HEK293 (cell line): Measurements from ENCODE around the gene NCKAP1.
A peak's percentile ranks its signal among the peaks of the same experiment; 100 is the strongest.

ENCODE experiments used
- CTCF ChIA-PET: fragments of 350-600 bp; formaldehyde crosslinking; extraction: SDS; loops from one replicate; lab custom pipeline; 2021; ENCODE audit warnings: antibody characterized with exemption; lab: Yijun Ruan, JAX
- POLR2A ChIA-PET: fragments of 300-600 bp; formaldehyde crosslinking; extraction: SDS; loops from one replicate; lab custom pipeline; 2020; ENCODE audit warnings: antibody characterized with exemption, inconsistent platforms; lab: Yijun Ruan, JAX
- H3K27ac ChIP-seq: fragments of 200-500 bp; sonication (Bioruptor generic); 2 replicates; pipeline ENCODE4 v1.5.1; 2014; ENCODE audit warnings: low read depth, low read length, control low read depth, inconsistent platforms; ENCODE audit errors: extremely low read depth
- H3K36me3 ChIP-seq, 2 experiments: fragments of 200-500 bp in 1 of 2; sonication (Bioruptor generic) in 1 of 2; 1 replicate in 1 of 2; 2 replicates in 1 of 2; pipeline ENCODE4 v1.5.1; 2014 to 2017; ENCODE audit warnings: inconsistent platforms in 2 of 2, low read length in 2 of 2; ENCODE audit not compliant: control insufficient read depth in 2 of 2, insufficient read depth in 1 of 2
- H3K4me1 ChIP-seq: fragments of 200-500 bp; sonication (Bioruptor generic); 2 replicates; pipeline ENCODE4 v1.5.1; 2014; ENCODE audit warnings: mild to moderate bottlenecking, low read length, inconsistent platforms; ENCODE audit not compliant: control insufficient read depth, insufficient read depth
- H3K4me3 ChIP-seq: 2 replicates; pipeline ENCODE4 v1.5.1; 2011; ENCODE audit warnings: low read depth, mild to moderate bottlenecking, control low read depth, low read length, moderate library complexity
- H3K9me3 ChIP-seq: fragments of 200-500 bp; sonication (Bioruptor generic); 2 replicates; pipeline ENCODE4 v1.5.1; 2014; ENCODE audit warnings: low read depth, low read length, inconsistent platforms; ENCODE audit not compliant: control insufficient read depth, insufficient read depth
- CTCF ChIP-seq: fragments of 450-650 bp; formaldehyde crosslinking; IDR thresholded peaks from 2 replicates; pipeline ENCODE4 v1.5.1; 2016; ENCODE audit warnings: missing biosample characterization, missing genetic modification characterization
- GLIS1 ChIP-seq: fragments of 450-650 bp; formaldehyde crosslinking; IDR thresholded peaks from 2 replicates; pipeline ENCODE4 v1.5.1; 2016; ENCODE audit warnings: missing biosample characterization, missing genetic modification characterization
- SALL2 ChIP-seq: fragments of 450-650 bp; formaldehyde crosslinking; IDR thresholded peaks from 2 replicates; pipeline ENCODE4 v1.5.0; 2017; ENCODE audit warnings: missing biosample characterization, mild to moderate bottlenecking, missing genetic modification characterization, borderline replicate concordance
- SP2 ChIP-seq: fragments of 450-650 bp; formaldehyde crosslinking; IDR thresholded peaks from 2 replicates; pipeline ENCODE4 v1.5.1; 2016; ENCODE audit warnings: missing biosample characterization, missing genetic modification characterization
- SP3 ChIP-seq: fragments of 450-650 bp; formaldehyde crosslinking; IDR thresholded peaks from 2 replicates; pipeline ENCODE4 v1.5.1; 2016; ENCODE audit warnings: missing biosample characterization, missing genetic modification characterization
- YY1 ChIP-seq: fragments of 450-650 bp; formaldehyde crosslinking; IDR thresholded peaks from 2 replicates; pipeline ENCODE4 v1.5.1; 2018; ENCODE audit warnings: missing biosample characterization, missing genetic modification characterization
- ZBTB20 ChIP-seq: fragments of 450-650 bp; formaldehyde crosslinking; IDR thresholded peaks from 2 replicates; pipeline ENCODE4 v1.5.1; 2016; ENCODE audit warnings: missing biosample characterization, missing genetic modification characterization
- ZBTB8A ChIP-seq: fragments of 450-650 bp; formaldehyde crosslinking; IDR thresholded peaks from 2 replicates; pipeline ENCODE4 v1.5.1; 2016; ENCODE audit warnings: missing biosample characterization, missing genetic modification characterization
- ZFP3 ChIP-seq: fragments of 450-650 bp; formaldehyde crosslinking; IDR thresholded peaks from 2 replicates; pipeline ENCODE4 v1.5.1; 2016; ENCODE audit warnings: low read depth, missing biosample characterization, missing genetic modification characterization
- ZFP69B ChIP-seq: fragments of 450-650 bp; formaldehyde crosslinking; IDR thresholded peaks from 2 replicates; pipeline ENCODE4 v1.5.1; 2016; ENCODE audit warnings: missing biosample characterization, missing genetic modification characterization
- ZIC2 ChIP-seq: fragments of 450-650 bp; formaldehyde crosslinking; IDR thresholded peaks from 2 replicates; pipeline ENCODE4 v1.5.1; 2016; ENCODE audit warnings: missing biosample characterization, missing genetic modification characterization
- ZNF335 ChIP-seq: fragments of 450-650 bp; formaldehyde crosslinking; conservative IDR thresholded peaks from 2 replicates; pipeline ENCODE4 v1.5.1; 2016; ENCODE audit warnings: missing biosample characterization, missing genetic modification characterization
- ZNF341 ChIP-seq: fragments of 450-650 bp; formaldehyde crosslinking; IDR thresholded peaks from 2 replicates; pipeline ENCODE4; 2016; ENCODE audit warnings: low read depth, missing biosample characterization, missing genetic modification characterization
- ZNF366 ChIP-seq: fragments of 450-650 bp; formaldehyde crosslinking; conservative IDR thresholded peaks from 2 replicates; pipeline ENCODE4 v1.5.1; 2016; ENCODE audit warnings: missing biosample characterization, missing genetic modification characterization
- ZNF580 ChIP-seq: fragments of 450-650 bp; formaldehyde crosslinking; IDR thresholded peaks from 2 replicates; pipeline ENCODE4 v1.5.1; 2016; ENCODE audit warnings: missing biosample characterization, missing genetic modification characterization
- ZNF626 ChIP-seq: fragments of 450-650 bp; sonication (Bioruptor Pico); formaldehyde crosslinking; IDR thresholded peaks from 2 replicates; pipeline ENCODE4 v1.5.1; 2018; ENCODE audit warnings: missing biosample characterization, missing genetic modification characterization, inconsistent platforms
- ZNF76 ChIP-seq: fragments of 450-650 bp; formaldehyde crosslinking; IDR thresholded peaks from 2 replicates; pipeline ENCODE4; 2016; ENCODE audit warnings: low read depth, missing biosample characterization, missing genetic modification characterization, borderline replicate concordance
- TF ChIP-seq, protein P1 (sequence below): fragments of 450-650 bp; formaldehyde crosslinking; IDR thresholded peaks from 2 replicates; pipeline ENCODE4 v1.5.1; 2016; ENCODE audit warnings: missing biosample characterization, missing genetic modification characterization
- TF ChIP-seq, protein P2 (sequence below): fragments of 450-650 bp; IDR thresholded peaks from 2 replicates; pipeline ENCODE4 v1.5.1; 2018; ENCODE audit warnings: missing biosample characterization, missing genetic modification characterization
- TF ChIP-seq, protein P3 (sequence below): fragments of 450-650 bp; formaldehyde crosslinking; IDR thresholded peaks from 2 replicates; pipeline ENCODE4 v1.5.1; 2016; ENCODE audit warnings: missing biosample characterization, missing genetic modification characterization
- TF ChIP-seq, protein P4 (sequence below): fragments of 450-650 bp; formaldehyde crosslinking; IDR thresholded peaks from 2 replicates; pipeline ENCODE4; 2016; ENCODE audit warnings: missing biosample characterization, missing genetic modification characterization

NCKAP1 gene

DNA sequence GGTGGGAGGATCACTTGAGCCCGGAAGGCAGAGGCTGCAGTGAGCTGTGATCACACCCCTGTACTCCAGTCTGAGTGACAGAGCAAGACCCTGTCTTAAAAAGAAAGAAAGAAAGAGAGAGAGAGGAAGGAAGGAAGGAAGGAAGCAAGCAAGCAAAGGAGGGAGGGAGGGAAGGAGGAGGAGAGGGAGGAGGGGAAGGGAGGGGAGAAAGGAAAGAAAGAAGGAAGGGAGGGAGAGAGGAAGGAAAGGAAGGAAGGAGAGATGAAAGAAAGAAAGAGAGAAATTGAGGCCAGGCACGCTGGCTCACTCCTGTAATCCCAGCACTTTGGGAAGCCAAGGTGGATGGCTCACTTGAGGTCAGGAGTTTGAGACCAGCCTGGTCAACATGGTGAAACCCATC lies 2.3 kb upstream of the NCKAP1 start:
- ChIA-PET POLR2A (no interaction called here), CTCF (interaction anchor here (0.6 to 0.7 kb wide), 2 partner anchors 13 to 22 kb away, joined by 3 read pairs; no protein-coding TSS in a partner anchor)

DNA sequence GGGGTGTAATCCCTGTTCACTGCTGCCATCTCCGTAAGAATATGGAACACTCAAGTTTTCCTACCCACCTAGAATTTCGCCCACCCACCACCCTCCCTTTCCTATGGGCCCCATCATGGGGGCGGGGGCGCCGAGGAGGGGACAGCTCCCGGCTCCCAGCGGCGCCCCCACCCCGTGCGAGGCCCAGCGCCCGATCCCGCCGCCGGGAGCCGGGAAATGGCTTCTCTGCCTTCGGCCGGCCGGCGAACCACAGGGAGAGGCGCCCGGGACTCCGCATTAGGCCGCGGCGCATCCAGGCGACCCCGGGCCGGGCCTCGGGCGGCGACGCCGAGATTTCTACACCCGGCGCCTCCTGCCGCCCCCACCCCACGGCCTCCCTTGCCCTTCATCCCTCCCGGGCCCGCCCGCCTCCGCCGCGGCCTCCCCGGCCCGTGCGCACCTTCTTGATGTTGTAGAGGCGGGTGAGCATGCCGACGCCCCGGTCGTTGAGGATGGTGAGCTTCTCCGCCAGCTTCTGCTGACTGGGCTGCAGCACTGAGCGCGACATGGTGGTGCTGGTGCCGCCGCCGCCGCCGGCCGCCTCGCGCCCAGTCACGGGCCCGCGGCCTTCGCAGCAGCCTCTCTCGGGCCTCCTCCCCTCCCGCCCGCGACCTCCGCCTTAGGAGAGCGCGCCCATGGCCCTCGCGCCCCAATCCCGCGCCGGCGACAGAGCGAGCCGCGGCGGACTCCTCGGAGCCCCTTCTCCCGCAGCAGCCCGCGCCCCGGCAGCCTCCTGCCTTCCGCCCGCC lies 510 bp downstream of the NCKAP1 start:
- Histone ChIP-seq H3K36me3 (no peaks in the 10 kb centered on the region), H3K27ac (peak overlapping the region; percentile 95), H3K4me3 (peak overlapping the region; percentile 91), H3K4me1 (0 out of 2 replicates have a peak, but pooled peaks cover 3% of the 10 kb centered on the region), H3K9me3 (no peaks in the 10 kb centered on the region)
- CTCF ChIA-PET: interaction anchor here (1.0 kb wide), 1 partner anchor 12 kb away, joined by 4 read pairs; no protein-coding TSS in a partner anchor
- POLR2A ChIA-PET: interaction anchor here (0.9 kb wide), 1 partner anchor 28 kb away, joined by 4 read pairs; no protein-coding TSS in a partner anchor
- peak; percentile 62; the same call in 1 of the 2 replicates for TF ChIP-seq ZNF76 (tag by site-specific recombination)
- 0 out of 2 replicates have a peak, but pooled peaks have one; percentile 28 for TF ChIP-seq ZNF335
- TF ChIP-seq SP3: peak; percentile 59
- no peak for TF ChIP-seq SALL2 (tag by site-specific recombination)
- peak; percentile 32; the same call in 1 of the 2 replicates for TF ChIP-seq CTCF (tag by site-specific recombination)
- TF ChIP-seq ZNF341: peak; percentile 66
- peak; percentile 42; the same call in 1 of the 2 replicates for TF ChIP-seq YY1
- TF ChIP-seq, protein P1, sequence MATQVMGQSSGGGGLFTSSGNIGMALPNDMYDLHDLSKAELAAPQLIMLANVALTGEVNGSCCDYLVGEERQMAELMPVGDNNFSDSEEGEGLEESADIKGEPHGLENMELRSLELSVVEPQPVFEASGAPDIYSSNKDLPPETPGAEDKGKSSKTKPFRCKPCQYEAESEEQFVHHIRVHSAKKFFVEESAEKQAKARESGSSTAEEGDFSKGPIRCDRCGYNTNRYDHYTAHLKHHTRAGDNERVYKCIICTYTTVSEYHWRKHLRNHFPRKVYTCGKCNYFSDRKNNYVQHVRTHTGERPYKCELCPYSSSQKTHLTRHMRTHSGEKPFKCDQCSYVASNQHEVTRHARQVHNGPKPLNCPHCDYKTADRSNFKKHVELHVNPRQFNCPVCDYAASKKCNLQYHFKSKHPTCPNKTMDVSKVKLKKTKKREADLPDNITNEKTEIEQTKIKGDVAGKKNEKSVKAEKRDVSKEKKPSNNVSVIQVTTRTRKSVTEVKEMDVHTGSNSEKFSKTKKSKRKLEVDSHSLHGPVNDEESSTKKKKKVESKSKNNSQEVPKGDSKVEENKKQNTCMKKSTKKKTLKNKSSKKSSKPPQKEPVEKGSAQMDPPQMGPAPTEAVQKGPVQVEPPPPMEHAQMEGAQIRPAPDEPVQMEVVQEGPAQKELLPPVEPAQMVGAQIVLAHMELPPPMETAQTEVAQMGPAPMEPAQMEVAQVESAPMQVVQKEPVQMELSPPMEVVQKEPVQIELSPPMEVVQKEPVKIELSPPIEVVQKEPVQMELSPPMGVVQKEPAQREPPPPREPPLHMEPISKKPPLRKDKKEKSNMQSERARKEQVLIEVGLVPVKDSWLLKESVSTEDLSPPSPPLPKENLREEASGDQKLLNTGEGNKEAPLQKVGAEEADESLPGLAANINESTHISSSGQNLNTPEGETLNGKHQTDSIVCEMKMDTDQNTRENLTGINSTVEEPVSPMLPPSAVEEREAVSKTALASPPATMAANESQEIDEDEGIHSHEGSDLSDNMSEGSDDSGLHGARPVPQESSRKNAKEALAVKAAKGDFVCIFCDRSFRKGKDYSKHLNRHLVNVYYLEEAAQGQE (tag by site-specific recombination): peak; percentile 57; the same call in 1 of the 2 replicates
- TF ChIP-seq ZNF626: no peak
- peak; percentile 84 for TF ChIP-seq ZBTB8A (tag by site-specific recombination)
- peak; percentile 34; the same call in 1 of the 2 replicates for TF ChIP-seq SP2 (tag by site-specific recombination)
- TF ChIP-seq, protein P2, sequence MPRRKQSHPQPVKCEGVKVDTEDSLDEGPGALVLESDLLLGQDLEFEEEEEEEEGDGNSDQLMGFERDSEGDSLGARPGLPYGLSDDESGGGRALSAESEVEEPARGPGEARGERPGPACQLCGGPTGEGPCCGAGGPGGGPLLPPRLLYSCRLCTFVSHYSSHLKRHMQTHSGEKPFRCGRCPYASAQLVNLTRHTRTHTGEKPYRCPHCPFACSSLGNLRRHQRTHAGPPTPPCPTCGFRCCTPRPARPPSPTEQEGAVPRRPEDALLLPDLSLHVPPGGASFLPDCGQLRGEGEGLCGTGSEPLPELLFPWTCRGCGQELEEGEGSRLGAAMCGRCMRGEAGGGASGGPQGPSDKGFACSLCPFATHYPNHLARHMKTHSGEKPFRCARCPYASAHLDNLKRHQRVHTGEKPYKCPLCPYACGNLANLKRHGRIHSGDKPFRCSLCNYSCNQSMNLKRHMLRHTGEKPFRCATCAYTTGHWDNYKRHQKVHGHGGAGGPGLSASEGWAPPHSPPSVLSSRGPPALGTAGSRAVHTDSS (tag by site-specific recombination): peak; percentile 54
- no peak for TF ChIP-seq ZIC2 (tag by site-specific recombination)
- 0 out of 2 replicates have a peak, but pooled peaks have one; percentile 19 for TF ChIP-seq GLIS1
- TF ChIP-seq, protein P3, sequence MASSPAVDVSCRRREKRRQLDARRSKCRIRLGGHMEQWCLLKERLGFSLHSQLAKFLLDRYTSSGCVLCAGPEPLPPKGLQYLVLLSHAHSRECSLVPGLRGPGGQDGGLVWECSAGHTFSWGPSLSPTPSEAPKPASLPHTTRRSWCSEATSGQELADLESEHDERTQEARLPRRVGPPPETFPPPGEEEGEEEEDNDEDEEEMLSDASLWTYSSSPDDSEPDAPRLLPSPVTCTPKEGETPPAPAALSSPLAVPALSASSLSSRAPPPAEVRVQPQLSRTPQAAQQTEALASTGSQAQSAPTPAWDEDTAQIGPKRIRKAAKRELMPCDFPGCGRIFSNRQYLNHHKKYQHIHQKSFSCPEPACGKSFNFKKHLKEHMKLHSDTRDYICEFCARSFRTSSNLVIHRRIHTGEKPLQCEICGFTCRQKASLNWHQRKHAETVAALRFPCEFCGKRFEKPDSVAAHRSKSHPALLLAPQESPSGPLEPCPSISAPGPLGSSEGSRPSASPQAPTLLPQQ (tag by site-specific recombination): peak; percentile 97
- TF ChIP-seq ZBTB20 (tag by site-specific recombination): peak; percentile 91

More for the DNA sequence above, 2.3 kb upstream of the NCKAP1 start:
- H3K4me3 ChIP-seq: no peak overlapping the region
- no peak overlapping the region for H3K27ac ChIP-seq
- TF ChIP-seq ZNF366 (peak; percentile 72), ZFP69B (tag by site-specific recombination) (no peak), ZNF580 (tag by site-specific recombination) (no peak), ZFP3 (tag by site-specific recombination) (no peak)
- TF ChIP-seq, protein P4, sequence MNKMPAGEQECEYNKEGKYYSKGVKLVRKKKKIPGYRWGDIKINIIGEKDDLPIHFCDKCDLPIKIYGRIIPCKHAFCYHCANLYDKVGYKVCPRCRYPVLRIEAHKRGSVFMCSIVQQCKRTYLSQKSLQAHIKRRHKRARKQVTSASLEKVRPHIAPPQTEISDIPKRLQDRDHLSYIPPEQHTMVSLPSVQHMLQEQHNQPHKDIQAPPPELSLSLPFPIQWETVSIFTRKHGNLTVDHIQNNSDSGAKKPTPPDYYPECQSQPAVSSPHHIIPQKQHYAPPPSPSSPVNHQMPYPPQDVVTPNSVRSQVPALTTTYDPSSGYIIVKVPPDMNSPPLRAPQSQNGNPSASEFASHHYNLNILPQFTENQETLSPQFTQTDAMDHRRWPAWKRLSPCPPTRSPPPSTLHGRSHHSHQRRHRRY (tag by site-specific recombination): no peak
- TF ChIP-seq, all 188 proteins: peak for 1
- H3K9me3 ChIP-seq: no peaks in the 10 kb centered on the region
- no peaks in the 10 kb centered on the region for H3K4me1 ChIP-seq
- H3K36me3 ChIP-seq: no peaks in the 10 kb centered on the region
